Activated effector memory CD4-positive, alpha-beta T cell treated with Interleukin-2 at 50 U/mL for 16 hours (primary cell): ENCODE measurements around the gene COX6B2.
"Not testable (repeated sequence)": the region's sequence is repeated elsewhere in the genome, so short reads cannot be mapped to it uniquely, and the experiment has no call there.

ENCODE experiments used
- DNase-seq: peaks from one replicate; pipeline ENCODE4 v3.0.0-alpha.2; 2020

Gene COX6B2

GRCh38 chr19:55354698-55355212 lies at the start of gene COX6B2:
COX6B2 (minus strand) TSS chr19:55354719; CDS start chr19:55354521, 198 bp downstream.
- DNase-seq = no peak

GRCh38 chr19:55402509-55402908 lies 48.0 kb upstream of the COX6B2 start:
- DNase-seq = no peak

- not testable (repeated sequence) for DNase-seq
These were observed 46.9 kb upstream of the COX6B2 start for GRCh38 chr19:55401390-55401789.

GRCh38 chr19:55400281-55401087 lies 46.0 kb upstream of the COX6B2 start:
- no peak for DNase-seq

GRCh38 chr19:55398200-55398925 lies 43.8 kb upstream of the COX6B2 start:
- no peak for DNase-seq

GRCh38 chr19:55392820-55393761 lies 38.6 kb upstream of the COX6B2 start:
- DNase-seq = no peak

GRCh38 chr19:55391702-55392615 lies 37.4 kb upstream of the COX6B2 start:
- DNase-seq = no peak

- DNase-seq = no peak
These were observed 36.7 kb upstream of the COX6B2 start for GRCh38 chr19:55391191-55391670.

GRCh38 chr19:55390461-55390880 lies 36.0 kb upstream of the COX6B2 start:
- no peak for DNase-seq

- no peak for DNase-seq
These were observed 35.1 kb upstream of the COX6B2 start for GRCh38 chr19:55389386-55390317.

GRCh38 chr19:55387736-55388497 lies 33.4 kb upstream of the COX6B2 start:
- DNase-seq = no peak

GRCh38 chr19:55386493-55386971 lies 32.0 kb upstream of the COX6B2 start:
- DNase-seq = no peak

- peak; percentile 97 for DNase-seq
These were observed 31.4 kb upstream of the COX6B2 start, which contains the start of gene RPL28 for GRCh38 chr19:55385724-55386492. RPL28 (plus strand) TSS chr19:55385932; CDS start chr19:55386358, 426 bp downstream.

GRCh38 chr19:55384920-55385723 lies 30.6 kb upstream of the COX6B2 start:
- DNase-seq = peak; percentile 92

GRCh38 chr19:55384131-55384919 lies 29.8 kb upstream of the COX6B2 start, which contains the start of gene TMEM238:
TMEM238 (minus strand) TSS chr19:55384292; CDS start chr19:55384259, 33 bp downstream.
- peak; percentile 36 for DNase-seq
